HG02610 (cell line): ENCODE measurements around the gene TSPAN16.
A peak's percentile ranks its signal among the peaks of the same experiment; 100 is the strongest.
"Not testable (repeated sequence)": the region's sequence is repeated elsewhere in the genome, so short reads cannot be mapped to it uniquely, and the experiment has no call there.

Experiments
- ATAC-seq: cut with Tn5 transposase; IDR thresholded peaks from one replicate; pipeline ENCODE4 v1.9.1; 2021; ENCODE audit warnings: mild to moderate bottlenecking, moderate library complexity; ENCODE audit not compliant: unreplicated experiment

The TSPAN16 gene

GRCh38 chr19:11342429-11342828 lies 46.5 kb downstream of the TSPAN16 start:
- no peak for ATAC-seq

- no peak for ATAC-seq
Measured at GRCh38 chr19:11345122-11345803, 49.3 kb downstream of the TSPAN16 start.

GRCh38 chr19:11346104-11346940 lies 50.4 kb downstream of the TSPAN16 start, which contains the start of the genes CCDC159 and TMEM205:
CCDC159 (plus strand) TSS chr19:11346519; CDS start chr19:11346607, 88 bp downstream.
TMEM205 (minus strand) TSS chr19:11346268; CDS start chr19:11345619, 649 bp downstream.
- ATAC-seq = peak; percentile 87

GRCh38 chr19:11347546-11348039 lies 51.6 kb downstream of the TSPAN16 start:
- ATAC-seq = no peak

GRCh38 chr19:11349171-11349570 lies 53.2 kb downstream of the TSPAN16 start:
- no peak for ATAC-seq

- not testable (repeated sequence) for ATAC-seq
Measured at GRCh38 chr19:11354102-11354501, 58.1 kb downstream of the TSPAN16 start.

GRCh38 chr19:11355160-11356073 lies 59.5 kb downstream of the TSPAN16 start, which contains the start of gene PLPPR2:
PLPPR2 (plus strand) TSS chr19:11355432; CDS start chr19:11357674, 2,242 bp downstream.
- ATAC-seq = peak; percentile 55

- no peak for ATAC-seq
Measured at GRCh38 chr19:11356074-11356397, 60.1 kb downstream of the TSPAN16 start.

GRCh38 chr19:11356676-11357550 lies 61.0 kb downstream of the TSPAN16 start:
- no peak for ATAC-seq

GRCh38 chr19:11359421-11359820 lies 63.5 kb downstream of the TSPAN16 start:
- ATAC-seq = no peak

GRCh38 chr19:11361037-11361770 lies 65.2 kb downstream of the TSPAN16 start:
- no peak for ATAC-seq

GRCh38 chr19:11361771-11362731 lies 66.1 kb downstream of the TSPAN16 start:
- ATAC-seq = no peak

- no peak for ATAC-seq
Measured at GRCh38 chr19:11363881-11364280, 67.9 kb downstream of the TSPAN16 start.

GRCh38 chr19:11364296-11364904 lies 68.4 kb downstream of the TSPAN16 start:
- ATAC-seq = no peak

GRCh38 chr19:11364935-11365334 lies 69.0 kb downstream of the TSPAN16 start:
- no peak for ATAC-seq
